CD4-positive, CD25-positive, alpha-beta regulatory T cell (primary cell): ENCODE measurements around the gene SLC35F3. TPM values are rescaled to one million over a fixed set of nuclear protein-coding genes. Genes with fewer than 3 reads are reported as not detected.
A peak's percentile ranks its signal among the peaks of the same experiment; 100 is the strongest.

Source experiments
- ATAC-seq, 2 donors: fragments of 150-1000 bp; cut with Tn5 transposase; one replicate each; pipeline ENCODE4 v1.10.0; 2021; ENCODE audit warnings: low read depth in 2 of 2, moderate number of reproducible peaks in 2 of 2, moderate library complexity in 1 of 2
- DNase-seq, 3 donors: peaks; one replicate each; pipeline versions ENCODE4 v3.0.0 to v3.0.0-alpha.2; 2012 to 2022; ENCODE audit warnings: mixed read lengths in 1 of 3
- H3K27ac ChIP-seq: one replicate; pipeline ENCODE4 v1.7.0; 2013; ENCODE audit warnings: mild to moderate bottlenecking, low read length; ENCODE audit not compliant: insufficient read depth, poor library complexity, severe bottlenecking
- H3K27me3 ChIP-seq: one replicate; pipeline ENCODE4 v1.7.0; 2013; ENCODE audit warnings: low read length; ENCODE audit not compliant: control insufficient read depth, insufficient read depth
- H3K36me3 ChIP-seq: one replicate; pipeline ENCODE4 v1.7.0; 2013; ENCODE audit warnings: mild to moderate bottlenecking, low read length, moderate library complexity; ENCODE audit not compliant: control insufficient read depth, insufficient read depth
- H3K4me1 ChIP-seq: 2 replicates; pipeline ENCODE4 v1.7.0; 2013; ENCODE audit warnings: mild to moderate bottlenecking, low read length; ENCODE audit not compliant: insufficient read depth, control insufficient read depth, poor library complexity, severe bottlenecking
- H3K4me3 ChIP-seq: one replicate; pipeline ENCODE4 v1.7.0; 2013; ENCODE audit warnings: low read depth, mild to moderate bottlenecking, low read length, moderate library complexity
- H3K9me3 ChIP-seq, 2 experiments: 1 replicate in 1 of 2; 2 replicates in 1 of 2; pipeline ENCODE4 v1.7.0; 2013; ENCODE audit warnings: low read length in 2 of 2, mild to moderate bottlenecking in 1 of 2, moderate library complexity in 1 of 2; ENCODE audit not compliant: control insufficient read depth in 2 of 2
- H3K27ac Mint-ChIP-seq, 3 donors: one replicate each; pipeline ENCODE4 v1.8.0; 2020 to 2022; ENCODE audit warnings: mild to moderate bottlenecking in 3 of 3, mixed read lengths in 3 of 3, moderate library complexity in 2 of 3
- H3K27me3 Mint-ChIP-seq: one replicate; pipeline ENCODE4 v1.8.0; 2022; ENCODE audit warnings: mild to moderate bottlenecking, mixed read lengths
- H3K36me3 Mint-ChIP-seq: one replicate; pipeline ENCODE4 v1.8.0; 2020; ENCODE audit warnings: mixed read lengths
- H3K4me1 Mint-ChIP-seq, 4 donors: one replicate each; pipeline ENCODE4 v1.8.0; 2020 to 2022; ENCODE audit warnings: mixed read lengths in 4 of 4, mild to moderate bottlenecking in 1 of 4
- H3K4me3 Mint-ChIP-seq, 4 donors: one replicate each; pipeline ENCODE4 v1.8.0; 2020 to 2022; ENCODE audit warnings: mild to moderate bottlenecking in 4 of 4, mixed read lengths in 4 of 4, moderate library complexity in 3 of 4
- H3K9me3 Mint-ChIP-seq, 7 donors: one replicate each; pipeline ENCODE4 v1.8.0; 2020 to 2022; ENCODE audit warnings: mixed read lengths in 7 of 7, mild to moderate bottlenecking in 3 of 7, moderate library complexity in 2 of 7
- polyA plus RNA-seq, 4 donors: library from polyadenylated mRNA; unstranded; fragments of 300-500 nt; fragmentation: Illumina TruSeq; gene quantifications; one replicate each; pipeline ENCODE4 v1.2.3, GENCODE V29; 2021
- total RNA-seq: library from RNA; stranded (reverse); gene quantifications from one replicate; pipeline ENCODE4 v1.2.3, GENCODE V29; 2022

The SLC35F3 gene
- total and polyA plus RNA-seq, 5 donors from 2014 or later, result 0.35 to 1.4 (median 1.3) TPM

GRCh38 chr1:234325878-234326496 lies 421.5 kb downstream of the SLC35F3 start:
- no peaks in the 10 kb centered on the region for H3K36me3 Mint-ChIP-seq
- Histone ChIP-seq H3K27ac (peak overlapping the region; percentile 57), H3K4me3 (peak overlapping the region; percentile 92), H3K27me3 (peaks cover 3% of the 10 kb centered on the region), H3K4me1 (peaks cover 12% of the 10 kb centered on the region), H3K9me3 (no peaks in the 10 kb centered on the region), H3K36me3 (no peaks in the 10 kb centered on the region)
- H3K27me3 Mint-ChIP-seq, result peaks cover 13% of the 10 kb centered on the region
- peaks cover 11 to 29% (median 18%) of the 10 kb centered on the region in 4 donors for H3K4me1 Mint-ChIP-seq
- H3K27ac Mint-ChIP-seq, result peak overlapping the region; percentile 57 to 99 (median 86)
- H3K4me3 Mint-ChIP-seq, result peak overlapping the region; percentile 89 to 95 (median 92)
- DNase-seq (peak in 1 of 3 donors; percentile 35), ATAC-seq (peak; percentile 29 to 38)
- no peaks in the 10 kb centered on the region for H3K9me3 Mint-ChIP-seq

GRCh38 chr1:234326497-234327366 lies 422.3 kb downstream of the SLC35F3 start:
- H3K27ac ChIP-seq, result peak overlapping the region; percentile 57
- H3K27ac Mint-ChIP-seq, result peak overlapping the region; percentile 57 to 99 (median 86)
- H3K4me1 Mint-ChIP-seq, result peaks cover 11 to 29% (median 18%) of the 10 kb centered on the region in 4 donors
- H3K36me3 Mint-ChIP-seq, result no peaks in the 10 kb centered on the region
- no peaks in the 10 kb centered on the region for H3K9me3 Mint-ChIP-seq
- H3K4me1 ChIP-seq, result peaks cover 12% of the 10 kb centered on the region
- no peaks in the 10 kb centered on the region for H3K36me3 ChIP-seq
- peaks cover 9% of the 10 kb centered on the region for H3K27me3 Mint-ChIP-seq
- H3K27me3 ChIP-seq, result peaks cover 3% of the 10 kb centered on the region
- H3K4me3 Mint-ChIP-seq, result peak overlapping the region; percentile 89 to 95 (median 92)
- peak overlapping the region; percentile 92 for H3K4me3 ChIP-seq
- DNase-seq, result peak; percentile 45 to 75 (median 62)
- H3K9me3 ChIP-seq, result no peaks in the 10 kb centered on the region
- peak; percentile 89 for ATAC-seq

- Mint-ChIP-seq H3K27me3 (peaks cover 9% of the 10 kb centered on the region), H3K27ac (no peak overlapping the region), H3K4me3 (no peak overlapping the region), H3K9me3 (peaks cover 0 to 1% (median 0%) of the 10 kb centered on the region in 7 donors), H3K36me3 (no peaks in the 10 kb centered on the region), H3K4me1 (peaks cover 11 to 25% (median 16%) of the 10 kb centered on the region in 4 donors)
- Histone ChIP-seq H3K27ac (no peak overlapping the region), H3K4me3 (no peak overlapping the region), H3K36me3 (no peaks in the 10 kb centered on the region), H3K4me1 (peaks cover 12% of the 10 kb centered on the region), H3K9me3 (no peaks in the 10 kb centered on the region), H3K27me3 (peaks cover 3% of the 10 kb centered on the region)
- ATAC-seq (no peak), DNase-seq (no peak)
Measured at GRCh38 chr1:234327577-234328164, 423.2 kb downstream of the SLC35F3 start.

GRCh38 chr1:234330843-234331215 lies 426.4 kb downstream of the SLC35F3 start:
- Histone ChIP-seq H3K4me3 (no peak overlapping the region), H3K27ac (no peak overlapping the region), H3K27me3 (peaks cover 3% of the 10 kb centered on the region), H3K36me3 (no peaks in the 10 kb centered on the region), H3K9me3 (peaks cover 0 to 2% of the 10 kb centered on the region in 2 experiments), H3K4me1 (peaks cover 6% of the 10 kb centered on the region)
- peaks cover 6 to 12% (median 9%) of the 10 kb centered on the region in 4 donors for H3K4me1 Mint-ChIP-seq
- H3K4me3 Mint-ChIP-seq, result no peak overlapping the region
- no peaks in the 10 kb centered on the region for H3K36me3 Mint-ChIP-seq
- peaks cover 16% of the 10 kb centered on the region for H3K27me3 Mint-ChIP-seq
- H3K9me3 Mint-ChIP-seq, result peaks cover 0 to 5% (median 2%) of the 10 kb centered on the region in 7 donors
- ATAC-seq, result no peak
- no peak for DNase-seq
- H3K27ac Mint-ChIP-seq, result peak overlapping the region in 1 of 3 donors; percentile 45

GRCh38 chr1:234331507-234331906 lies 427.0 kb downstream of the SLC35F3 start:
- Mint-ChIP-seq H3K27ac (no peak overlapping the region), H3K27me3 (peaks cover 18% of the 10 kb centered on the region), H3K36me3 (no peaks in the 10 kb centered on the region), H3K4me1 (peaks cover 4 to 5% (median 4%) of the 10 kb centered on the region in 4 donors), H3K9me3 (peaks cover 0 to 7% (median 4%) of the 10 kb centered on the region in 7 donors), H3K4me3 (peak overlapping the region in 1 of 4 donors; percentile 12)
- DNase-seq (no peak), ATAC-seq (no peak)
- Histone ChIP-seq H3K27me3 (peaks cover 7% of the 10 kb centered on the region), H3K9me3 (peaks cover 6 to 9% of the 10 kb centered on the region in 2 experiments), H3K36me3 (no peaks in the 10 kb centered on the region), H3K4me3 (no peak overlapping the region), H3K4me1 (peaks cover 5% of the 10 kb centered on the region), H3K27ac (no peak overlapping the region)

GRCh38 chr1:234336359-234336758 lies 431.9 kb downstream of the SLC35F3 start:
- H3K4me3 ChIP-seq, result no peak overlapping the region
- no peaks in the 10 kb centered on the region for H3K36me3 ChIP-seq
- H3K4me1 Mint-ChIP-seq, result no peaks in the 10 kb centered on the region
- no peak overlapping the region for H3K27ac Mint-ChIP-seq
- peaks cover 10 to 15% of the 10 kb centered on the region in 2 experiments for H3K9me3 ChIP-seq
- H3K4me3 Mint-ChIP-seq, result no peak overlapping the region
- no peaks in the 10 kb centered on the region for H3K4me1 ChIP-seq
- H3K27me3 ChIP-seq, result peaks cover 10% of the 10 kb centered on the region
- DNase-seq (no peak), ATAC-seq (no peak)
- no peak overlapping the region for H3K27ac ChIP-seq
- peaks cover 23% of the 10 kb centered on the region for H3K27me3 Mint-ChIP-seq
- no peaks in the 10 kb centered on the region for H3K36me3 Mint-ChIP-seq
- H3K9me3 Mint-ChIP-seq, result peaks cover 0 to 28% (median 7%) of the 10 kb centered on the region in 7 donors

- peaks cover 0 to 28% (median 7%) of the 10 kb centered on the region in 7 donors for H3K9me3 Mint-ChIP-seq
- Histone ChIP-seq H3K4me3 (no peak overlapping the region), H3K9me3 (peaks cover 10 to 15% of the 10 kb centered on the region in 2 experiments), H3K27me3 (peaks cover 10% of the 10 kb centered on the region), H3K36me3 (no peaks in the 10 kb centered on the region), H3K4me1 (no peaks in the 10 kb centered on the region), H3K27ac (no peak overlapping the region)
- H3K27me3 Mint-ChIP-seq, result peaks cover 23% of the 10 kb centered on the region
- H3K27ac Mint-ChIP-seq, result no peak overlapping the region
- no peak overlapping the region for H3K4me3 Mint-ChIP-seq
- no peaks in the 10 kb centered on the region for H3K4me1 Mint-ChIP-seq
- H3K36me3 Mint-ChIP-seq, result no peaks in the 10 kb centered on the region
- DNase-seq, result no peak
- no peak for ATAC-seq
Measured at GRCh38 chr1:234337233-234337632, 432.8 kb downstream of the SLC35F3 start.
